Stomach (tissue), 4 donors: Measurements from ENCODE around the gene NPBWR2.

Source experiments
- POLR2A ChIP-seq, 4 donors: fragments of 450-650 bp; IDR thresholded peaks; one replicate each; pipeline ENCODE4 v1.6.1; 2016; ENCODE audit warnings: antibody characterized with exemption in 4 of 4, control low read depth in 2 of 4, mild to moderate bottlenecking in 1 of 4, moderate library complexity in 1 of 4
- TF ChIP-seq, protein P1 (sequence below), 7 experiments: fragments of 450-650 bp in 4 of 7; fragments of 200-600 bp in 3 of 7; sonication (generic) in 3 of 7; IDR thresholded peaks; one replicate each; pipeline ENCODE4 v1.5.1; 2016 to 2019; ENCODE audit warnings: antibody characterized with exemption in 7 of 7, control low read depth in 2 of 7, mild to moderate bottlenecking in 1 of 7

DNA sequence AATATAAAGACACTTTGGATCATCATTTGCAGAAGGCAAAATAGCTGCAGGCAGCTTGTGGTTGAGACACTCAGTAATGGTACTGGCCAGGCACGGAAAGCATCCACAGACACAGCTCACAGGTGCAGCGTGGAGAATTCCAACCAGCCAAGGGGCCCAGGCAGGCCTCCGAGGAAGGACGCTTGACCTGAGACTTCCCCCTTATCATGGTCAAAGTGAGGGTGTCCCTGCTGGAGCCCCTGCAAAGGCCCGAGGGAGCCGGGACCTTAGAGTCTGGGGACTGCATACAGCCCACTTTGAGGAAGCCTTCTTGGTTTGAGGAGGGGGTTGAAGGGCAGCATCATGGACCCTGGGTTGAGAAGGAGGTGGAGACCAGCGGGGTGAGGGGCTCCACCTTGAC lies 41.8 kb upstream of the NPBWR2 start:
- TF ChIP-seq, protein P1, sequence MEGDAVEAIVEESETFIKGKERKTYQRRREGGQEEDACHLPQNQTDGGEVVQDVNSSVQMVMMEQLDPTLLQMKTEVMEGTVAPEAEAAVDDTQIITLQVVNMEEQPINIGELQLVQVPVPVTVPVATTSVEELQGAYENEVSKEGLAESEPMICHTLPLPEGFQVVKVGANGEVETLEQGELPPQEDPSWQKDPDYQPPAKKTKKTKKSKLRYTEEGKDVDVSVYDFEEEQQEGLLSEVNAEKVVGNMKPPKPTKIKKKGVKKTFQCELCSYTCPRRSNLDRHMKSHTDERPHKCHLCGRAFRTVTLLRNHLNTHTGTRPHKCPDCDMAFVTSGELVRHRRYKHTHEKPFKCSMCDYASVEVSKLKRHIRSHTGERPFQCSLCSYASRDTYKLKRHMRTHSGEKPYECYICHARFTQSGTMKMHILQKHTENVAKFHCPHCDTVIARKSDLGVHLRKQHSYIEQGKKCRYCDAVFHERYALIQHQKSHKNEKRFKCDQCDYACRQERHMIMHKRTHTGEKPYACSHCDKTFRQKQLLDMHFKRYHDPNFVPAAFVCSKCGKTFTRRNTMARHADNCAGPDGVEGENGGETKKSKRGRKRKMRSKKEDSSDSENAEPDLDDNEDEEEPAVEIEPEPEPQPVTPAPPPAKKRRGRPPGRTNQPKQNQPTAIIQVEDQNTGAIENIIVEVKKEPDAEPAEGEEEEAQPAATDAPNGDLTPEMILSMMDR (IDR thresholded peaks at IDR 0.05) = no peak
- no peak for TF ChIP-seq POLR2A (IDR thresholded peaks at IDR 0.05)
